H1 (cell line): ENCODE data around the gene EVI5.

Experiments
- ATF3 ChIP-seq: IDR thresholded peaks from 2 replicates; pipeline ENCODE4 v1.6.1; 2011; ENCODE audit warnings: low read depth, mild to moderate bottlenecking, low read length; ENCODE audit not compliant: insufficient read depth
- CEBPB ChIP-seq: IDR thresholded peaks from 2 replicates; pipeline ENCODE4 v1.6.1; 2012; ENCODE audit warnings: low read depth, low read length
- CHD2 ChIP-seq: IDR thresholded peaks from 2 replicates; pipeline ENCODE4 v1.6.1; 2012; ENCODE audit warnings: low read length, improper control_type of control experiment
- CTCF ChIP-seq, 3 experiments: IDR thresholded peaks; 1 replicate in 2 of 3; 2 replicates in 1 of 3; pipeline versions ENCODE4 v1.5.1 to v1.6.1; 2011; ENCODE audit warnings: low read length in 3 of 3, mild to moderate bottlenecking in 3 of 3, inconsistent platforms in 2 of 3, low read depth in 1 of 3, moderate library complexity in 1 of 3; ENCODE audit not compliant: insufficient read depth in 1 of 3; ENCODE audit errors: control extremely low read depth in 1 of 3
- POLR2A ChIP-seq, 2 experiments: IDR thresholded peaks; 1 replicate in 1 of 2; 2 replicates in 1 of 2; pipeline ENCODE4 v1.6.1; 2011; ENCODE audit warnings: low read depth in 2 of 2, low read length in 2 of 2, mild to moderate bottlenecking in 2 of 2; ENCODE audit errors: control extremely low read depth in 1 of 2
- POLR2AphosphoS5 ChIP-seq: IDR thresholded peaks from 2 replicates; pipeline ENCODE4 v1.6.1; 2011; ENCODE audit warnings: low read depth, low read length
- RAD21 ChIP-seq, 2 experiments: IDR thresholded peaks in 1 of 2; conservative IDR thresholded peaks in 1 of 2; 2 replicates each; pipeline ENCODE4 v1.6.1; 2011; ENCODE audit warnings: low read depth in 2 of 2, low read length in 2 of 2, improper control_type of control experiment in 1 of 2, inconsistent platforms in 1 of 2, mild to moderate bottlenecking in 1 of 2, moderate library complexity in 1 of 2
- RFX5 ChIP-seq: IDR thresholded peaks from 2 replicates; pipeline ENCODE4 v1.6.1; 2011; ENCODE audit warnings: low read depth, low read length, improper control_type of control experiment, borderline replicate concordance
- SIRT6 ChIP-seq: IDR thresholded peaks from one replicate; pipeline ENCODE4 v1.7.1; 2012; ENCODE audit warnings: low read length, inconsistent platforms

- TF ChIP-seq POLR2A (IDR thresholded peaks at IDR 0.05; ENCODE audit: control extremely low read depth in 1 of 2, low read depth in 2 of 2, low read length in 2 of 2) (no peak), CEBPB (no peak), CHD2 (no peak), POLR2AphosphoS5 (no peak), RAD21 (IDR thresholded peaks at IDR 0.05 in 1 of 2, conservative IDR thresholded peaks at IDR 0.05 in 1 of 2; ENCODE audit: low read depth in 2 of 2, low read length in 2 of 2) (no peak), SIRT6 (no peak), ATF3 (no peak), CTCF (IDR thresholded peaks at IDR 0.05; ENCODE audit: control extremely low read depth in 1 of 3, insufficient read depth in 1 of 3, low read depth in 1 of 3, low read length in 3 of 3) (no peak), RFX5 (no peak)
Measured at GRCh38 chr1:92494485-92495141, 290.3 kb downstream of the EVI5 start.
